Measurements from ENCODE around the gene VDAC2. TPM values are rescaled to one million over a fixed set of nuclear protein-coding genes. Genes with fewer than 3 reads are reported as not detected.

VDAC2 gene
- total RNA-seq, 2 donors from 2014 or later: 207 to 229 TPM

GRCh38 chr10:75226095-75226494 is 15.5 kb downstream of the VDAC2 start:
- Mint-ChIP-seq H3K9me3 (no peaks in the 10 kb centered on the region), H3K27ac (peak overlapping the region; percentile 77), H3K36me3 (ENCODE audit: insufficient read depth in 2 of 2) (peaks cover 8 to 46% of the 10 kb centered on the region in 2 donors), H3K27me3 (ENCODE audit: low read depth) (no peaks in the 10 kb centered on the region), H3K4me3 (no peak overlapping the region), H3K4me1 (ENCODE audit: low read depth) (peaks cover 80% of the 10 kb centered on the region)
- no peak for DNase-seq
- ATAC-seq (replicated peaks in 1 of 2): no peak

GRCh38 chr10:75226656-75227055 is 16.1 kb downstream of the VDAC2 start:
- Mint-ChIP-seq H3K9me3 (no peaks in the 10 kb centered on the region), H3K27me3 (ENCODE audit: low read depth) (no peaks in the 10 kb centered on the region), H3K27ac (peak overlapping the region; percentile 77), H3K4me3 (no peak overlapping the region), H3K4me1 (ENCODE audit: low read depth) (peaks cover 81% of the 10 kb centered on the region), H3K36me3 (ENCODE audit: insufficient read depth in 2 of 2) (peaks cover 9 to 46% of the 10 kb centered on the region in 2 donors)
- no peak for DNase-seq
- ATAC-seq (replicated peaks in 1 of 2): no peak

GRCh38 chr10:75228278-75228677 is 17.7 kb downstream of the VDAC2 start:
- Mint-ChIP-seq H3K9me3 (no peaks in the 10 kb centered on the region), H3K27me3 (ENCODE audit: low read depth) (no peaks in the 10 kb centered on the region), H3K4me1 (ENCODE audit: low read depth) (peaks cover 71% of the 10 kb centered on the region), H3K27ac (peak overlapping the region; percentile 98), H3K4me3 (no peak overlapping the region), H3K36me3 (ENCODE audit: insufficient read depth in 2 of 2) (peaks cover 9 to 40% of the 10 kb centered on the region in 2 donors)
- DNase-seq (no peak), ATAC-seq (replicated peaks in 1 of 2) (no peak)

- Mint-ChIP-seq H3K36me3 (ENCODE audit: insufficient read depth in 2 of 2) (peaks cover 9 to 36% of the 10 kb centered on the region in 2 donors), H3K27ac (peak overlapping the region; percentile 98), H3K9me3 (no peaks in the 10 kb centered on the region), H3K4me3 (no peak overlapping the region), H3K4me1 (ENCODE audit: low read depth) (peaks cover 71% of the 10 kb centered on the region), H3K27me3 (ENCODE audit: low read depth) (no peaks in the 10 kb centered on the region)
- DNase-seq (no peak), ATAC-seq (replicated peaks in 1 of 2) (no peak)
These were observed 18.2 kb downstream of the VDAC2 start for GRCh38 chr10:75228834-75229233.

GRCh38 chr10:75229971-75230370 is 19.4 kb downstream of the VDAC2 start:
- ATAC-seq (replicated peaks in 1 of 2) (no peak), DNase-seq (no peak)
- peaks cover 60% of the 10 kb centered on the region for H3K4me1 Mint-ChIP-seq (ENCODE audit: low read depth)
- peak overlapping the region; percentile 98 for H3K27ac Mint-ChIP-seq
- H3K36me3 Mint-ChIP-seq (ENCODE audit: insufficient read depth in 2 of 2): peaks cover 9 to 28% of the 10 kb centered on the region in 2 donors
- H3K27me3 Mint-ChIP-seq (ENCODE audit: low read depth): no peaks in the 10 kb centered on the region
- no peaks in the 10 kb centered on the region for H3K9me3 Mint-ChIP-seq
- no peak overlapping the region for H3K4me3 Mint-ChIP-seq

- Mint-ChIP-seq H3K27me3 (ENCODE audit: low read depth) (no peaks in the 10 kb centered on the region), H3K9me3 (no peaks in the 10 kb centered on the region), H3K27ac (peak overlapping the region; percentile 98), H3K4me3 (peak overlapping the region in 1 of 2 donors; percentile 61), H3K36me3 (ENCODE audit: insufficient read depth in 2 of 2) (peaks cover 9 to 25% of the 10 kb centered on the region in 2 donors), H3K4me1 (ENCODE audit: low read depth) (peaks cover 54% of the 10 kb centered on the region)
- peak; percentile 37 to 40 for ATAC-seq (replicated peaks in 1 of 2)
- peak; percentile 92 to 94 for DNase-seq
These were observed 20.0 kb downstream of the VDAC2 start for GRCh38 chr10:75230600-75231038.

GRCh38 chr10:75231672-75232581 is 21.3 kb downstream of the VDAC2 start:
- Mint-ChIP-seq H3K27me3 (ENCODE audit: low read depth) (no peaks in the 10 kb centered on the region), H3K36me3 (ENCODE audit: insufficient read depth in 2 of 2) (peaks cover 9 to 20% of the 10 kb centered on the region in 2 donors), H3K4me3 (no peak overlapping the region), H3K27ac (peak overlapping the region; percentile 98), H3K4me1 (ENCODE audit: low read depth) (peaks cover 49% of the 10 kb centered on the region), H3K9me3 (no peaks in the 10 kb centered on the region)
- no peak for DNase-seq
- no peak for ATAC-seq (replicated peaks in 1 of 2)

GRCh38 chr10:75233444-75234016 is 22.9 kb downstream of the VDAC2 start:
- H3K36me3 Mint-ChIP-seq (ENCODE audit: insufficient read depth in 2 of 2): peaks cover 9 to 19% of the 10 kb centered on the region in 2 donors
- H3K4me3 Mint-ChIP-seq: peak overlapping the region; percentile 86 to 89
- ATAC-seq (replicated peaks in 1 of 2): no peak
- peak in 1 of 2 donors; percentile 16 for DNase-seq
- H3K27me3 Mint-ChIP-seq (ENCODE audit: low read depth): no peaks in the 10 kb centered on the region
- peaks cover 39% of the 10 kb centered on the region for H3K4me1 Mint-ChIP-seq (ENCODE audit: low read depth)
- no peaks in the 10 kb centered on the region for H3K9me3 Mint-ChIP-seq
- peak overlapping the region; percentile 91 for H3K27ac Mint-ChIP-seq

GRCh38 chr10:75234017-75234682 is 23.6 kb downstream of the VDAC2 start:
- peak; percentile 72 to 80 for ATAC-seq (replicated peaks in 1 of 2)
- no peaks in the 10 kb centered on the region for H3K9me3 Mint-ChIP-seq
- H3K36me3 Mint-ChIP-seq (ENCODE audit: insufficient read depth in 2 of 2): peaks cover 9 to 18% of the 10 kb centered on the region in 2 donors
- no peaks in the 10 kb centered on the region for H3K27me3 Mint-ChIP-seq (ENCODE audit: low read depth)
- DNase-seq: peak; percentile 98 to 100
- peak overlapping the region; percentile 91 for H3K27ac Mint-ChIP-seq
- H3K4me1 Mint-ChIP-seq (ENCODE audit: low read depth): peaks cover 34% of the 10 kb centered on the region
- peak overlapping the region; percentile 86 to 89 for H3K4me3 Mint-ChIP-seq

GRCh38 chr10:75234683-75235374 is 24.2 kb downstream of the VDAC2 start:
- Mint-ChIP-seq H3K36me3 (ENCODE audit: insufficient read depth in 2 of 2) (peaks cover 9 to 16% of the 10 kb centered on the region in 2 donors), H3K9me3 (no peaks in the 10 kb centered on the region), H3K27ac (no peak overlapping the region), H3K4me1 (ENCODE audit: low read depth) (peaks cover 33% of the 10 kb centered on the region), H3K4me3 (peak overlapping the region; percentile 86 to 89), H3K27me3 (ENCODE audit: low read depth) (no peaks in the 10 kb centered on the region)
- DNase-seq (peak in 1 of 2 donors; percentile 54), ATAC-seq (replicated peaks in 1 of 2) (peak; percentile 16 to 20)

GRCh38 chr10:75235375-75236177 is 25.0 kb downstream of the VDAC2 start, which contains the start of gene COMTD1:
Gene COMTD1 (minus strand): TSS chr10:75235957. CDS start chr10:75235928, 29 bp downstream.
- H3K27me3 Mint-ChIP-seq (ENCODE audit: low read depth): no peaks in the 10 kb centered on the region
- H3K4me3 Mint-ChIP-seq: peak within 1 kb of the TSS; percentile 86 to 89
- peaks cover 9 to 11% of the 10 kb centered on the region in 2 donors for H3K36me3 Mint-ChIP-seq (ENCODE audit: insufficient read depth in 2 of 2)
- peaks cover 26% of the 10 kb centered on the region for H3K4me1 Mint-ChIP-seq (ENCODE audit: low read depth)
- H3K27ac Mint-ChIP-seq: peak within 1 kb of the TSS; percentile 96
- ATAC-seq (replicated peaks in 1 of 2): peak; percentile 71 to 75
- no peaks in the 10 kb centered on the region for H3K9me3 Mint-ChIP-seq
- DNase-seq: peak; percentile 96 to 98

Data from activated T-cell treated with anti-CD3 and anti-CD28 coated beads, Interleukin-2, amount 50 U/mL, for 72 hours (primary cell).